Panc1 (cell line): ENCODE data around the gene DSCAM. TPM values are rescaled to one million over a fixed set of nuclear protein-coding genes. Genes with fewer than 3 reads are reported as not detected.

ENCODE experiments used
- ATAC-seq: fragments of 200-7000 bp; cut with Tn5 transposase; 2 replicates; pipeline ENCODE4 v1.9.1; 2020; ENCODE audit warnings: mild to moderate bottlenecking, moderate library complexity
- BruUV-seq: library from RNA; stranded (reverse); fragments of 400-500 nt; replicated peaks from 2 replicates; lab custom pipeline; 2021; lab: Mats Ljungman, UMichigan
- CTCF ChIA-PET: fragments of 300-600 bp; sonication (Branson Sonifier 250); formaldehyde crosslinking; loops from one replicate; lab custom pipeline; 2022; ENCODE audit warnings: antibody characterized with exemption; lab: Charles Lee
- POLR2A ChIA-PET: fragments of 300-600 bp; sonication (Branson Sonifier 250); formaldehyde crosslinking; loops from one replicate; lab custom pipeline; 2022; ENCODE audit warnings: antibody characterized with exemption; lab: Charles Lee
- DNase-seq: peaks from one replicate; pipeline ENCODE4 v3.0.0-alpha.2; 2010; ENCODE audit warnings: low read depth, low spot score
- H3K27ac ChIP-seq: 2 replicates; pipeline ENCODE4 v1.5.1; 2011; ENCODE audit warnings: mild to moderate bottlenecking, low read length, inconsistent platforms
- H3K27me3 ChIP-seq: fragments of 200-500 bp; sonication (Bioruptor generic); 2 replicates; pipeline ENCODE4 v1.6.0; 2014; ENCODE audit warnings: low read length, inconsistent platforms; ENCODE audit not compliant: control insufficient read depth, insufficient read depth
- H3K36me3 ChIP-seq: fragments of 200-500 bp; sonication (Bioruptor generic); 2 replicates; pipeline ENCODE4 v1.5.1; 2014; ENCODE audit warnings: inconsistent platforms, mild to moderate bottlenecking, low read length, moderate library complexity; ENCODE audit not compliant: control insufficient read depth, insufficient read depth
- H3K4me1 ChIP-seq: 2 replicates; pipeline ENCODE4 v1.5.1; 2011; ENCODE audit warnings: inconsistent platforms, mild to moderate bottlenecking, low read length, moderate library complexity; ENCODE audit not compliant: control insufficient read depth, insufficient read depth
- H3K4me3 ChIP-seq, 2 experiments: 2 replicates each; pipeline ENCODE4 v1.5.1; 2011 to 2012; ENCODE audit warnings: low read depth in 2 of 2, low read length in 2 of 2, mild to moderate bottlenecking in 2 of 2, inconsistent platforms in 1 of 2, moderate library complexity in 1 of 2
- H3K9me3 ChIP-seq: fragments of 200-500 bp; sonication (Bioruptor generic); 2 replicates; pipeline ENCODE4 v1.5.1; 2014; ENCODE audit warnings: low read depth, mild to moderate bottlenecking, inconsistent platforms, low read length, moderate library complexity; ENCODE audit not compliant: control insufficient read depth, insufficient read depth
- CTCF ChIP-seq: fragments of 450-650 bp; IDR thresholded peaks from 2 replicates; pipeline ENCODE4 v1.5.1; 2017; ENCODE audit warnings: mild to moderate bottlenecking
- POLR2AphosphoS5 ChIP-seq: IDR thresholded peaks from 2 replicates; pipeline ENCODE4 v1.6.1; 2012; ENCODE audit warnings: mild to moderate bottlenecking, low read depth, low read length, moderate library complexity
- SIN3A ChIP-seq: IDR thresholded peaks from 2 replicates; pipeline ENCODE4 v1.6.1; 2012; ENCODE audit warnings: low read depth, mild to moderate bottlenecking, low read length, moderate library complexity, borderline replicate concordance; ENCODE audit not compliant: insufficient read depth
- TCF7L2 ChIP-seq: IDR thresholded peaks from 2 replicates; pipeline ENCODE4 v1.6.1; 2011; ENCODE audit warnings: mild to moderate bottlenecking, low read depth, low read length, inconsistent platforms
- in situ Hi-C: cut with HindIII; loops from 2 replicates; pipeline ENCODE4 v1.10.0; 2016; ENCODE audit warnings: low sequenced_read_pairs, low pct_unique_long_range_greater_than_20kb
- intact Hi-C: fragments of 100-400 bp; cut with micrococcal nuclease; formaldehyde crosslinking; loops from one replicate; pipeline ENCODE4 v1.10.0; 2022; ENCODE audit not compliant: unreplicated experiment
- total RNA-seq: library from RNA; stranded (reverse); gene quantifications from one replicate; pipeline ENCODE4 v1.2.1, GENCODE V29; 2021; ENCODE audit not compliant: unreplicated experiment
- TF ChIP-seq, protein P1 (sequence below), 2 experiments: IDR thresholded peaks; 2 replicates each; pipeline ENCODE4 v1.6.1; 2011 to 2012; ENCODE audit warnings: low read depth in 2 of 2, control low read depth in 1 of 2, low read length in 1 of 2, mild to moderate bottlenecking in 1 of 2, moderate library complexity in 1 of 2; ENCODE audit not compliant: insufficient read depth in 1 of 2

The DSCAM gene
- total RNA-seq, 1 experiment from 2014 or later = not detected

GRCh38 chr21:40162075-40162474, 684.9 kb downstream of the DSCAM start:
- H3K9me3 ChIP-seq = no peaks in the 10 kb centered on the region
- ATAC-seq (no peak), DNase-seq (no peak)
- no peak overlapping the region for H3K4me3 ChIP-seq
- CTCF ChIA-PET = no interaction called here
- in situ Hi-C loops = no loop called here
- H3K27me3 ChIP-seq = peaks cover 2% of the 10 kb centered on the region; the same call in 1 of the 2 replicates
- TF ChIP-seq CTCF (no peak), POLR2AphosphoS5 (no peak), TCF7L2 (no peak), SIN3A (no peak)
- TF ChIP-seq, protein P1, sequence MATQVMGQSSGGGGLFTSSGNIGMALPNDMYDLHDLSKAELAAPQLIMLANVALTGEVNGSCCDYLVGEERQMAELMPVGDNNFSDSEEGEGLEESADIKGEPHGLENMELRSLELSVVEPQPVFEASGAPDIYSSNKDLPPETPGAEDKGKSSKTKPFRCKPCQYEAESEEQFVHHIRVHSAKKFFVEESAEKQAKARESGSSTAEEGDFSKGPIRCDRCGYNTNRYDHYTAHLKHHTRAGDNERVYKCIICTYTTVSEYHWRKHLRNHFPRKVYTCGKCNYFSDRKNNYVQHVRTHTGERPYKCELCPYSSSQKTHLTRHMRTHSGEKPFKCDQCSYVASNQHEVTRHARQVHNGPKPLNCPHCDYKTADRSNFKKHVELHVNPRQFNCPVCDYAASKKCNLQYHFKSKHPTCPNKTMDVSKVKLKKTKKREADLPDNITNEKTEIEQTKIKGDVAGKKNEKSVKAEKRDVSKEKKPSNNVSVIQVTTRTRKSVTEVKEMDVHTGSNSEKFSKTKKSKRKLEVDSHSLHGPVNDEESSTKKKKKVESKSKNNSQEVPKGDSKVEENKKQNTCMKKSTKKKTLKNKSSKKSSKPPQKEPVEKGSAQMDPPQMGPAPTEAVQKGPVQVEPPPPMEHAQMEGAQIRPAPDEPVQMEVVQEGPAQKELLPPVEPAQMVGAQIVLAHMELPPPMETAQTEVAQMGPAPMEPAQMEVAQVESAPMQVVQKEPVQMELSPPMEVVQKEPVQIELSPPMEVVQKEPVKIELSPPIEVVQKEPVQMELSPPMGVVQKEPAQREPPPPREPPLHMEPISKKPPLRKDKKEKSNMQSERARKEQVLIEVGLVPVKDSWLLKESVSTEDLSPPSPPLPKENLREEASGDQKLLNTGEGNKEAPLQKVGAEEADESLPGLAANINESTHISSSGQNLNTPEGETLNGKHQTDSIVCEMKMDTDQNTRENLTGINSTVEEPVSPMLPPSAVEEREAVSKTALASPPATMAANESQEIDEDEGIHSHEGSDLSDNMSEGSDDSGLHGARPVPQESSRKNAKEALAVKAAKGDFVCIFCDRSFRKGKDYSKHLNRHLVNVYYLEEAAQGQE (IDR thresholded peaks at IDR 0.05; ENCODE audit: insufficient read depth in 1 of 2, low read depth in 2 of 2, low read length in 1 of 2) = no peak
- no peaks in the 10 kb centered on the region for H3K36me3 ChIP-seq
- intact Hi-C loops = no loop called here
- BruUV-seq = no TSS peak
- no peak overlapping the region for H3K27ac ChIP-seq
- H3K4me1 ChIP-seq = no peaks in the 10 kb centered on the region
- POLR2A ChIA-PET = no interaction called here

DNA sequence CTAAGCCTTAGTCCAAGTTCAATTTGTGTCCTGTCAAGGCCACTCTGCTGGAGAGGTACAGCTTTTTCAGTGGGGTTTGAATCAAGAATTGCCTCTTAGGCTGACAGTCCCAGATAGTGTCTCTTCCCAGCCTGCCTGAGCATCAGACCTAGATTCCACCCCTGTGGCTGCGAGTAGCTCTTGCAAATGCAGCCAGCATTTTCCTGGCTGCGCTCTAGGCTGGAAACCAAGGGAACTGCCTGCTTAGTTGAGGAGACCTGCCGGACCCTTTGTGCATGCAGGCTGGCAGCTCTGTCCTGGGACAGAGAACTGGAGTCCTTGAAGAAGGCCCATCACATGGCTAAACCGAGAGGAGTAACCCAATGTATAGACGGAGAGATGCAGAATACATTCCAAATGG, 686.0 kb downstream of the DSCAM start:
- in situ Hi-C loops = no loop called here
- H3K4me1 ChIP-seq = no peaks in the 10 kb centered on the region
- no peak overlapping the region for H3K27ac ChIP-seq
- ChIA-PET POLR2A (no interaction called here), CTCF (no interaction called here)
- peaks cover 2% of the 10 kb centered on the region; the same call in 1 of the 2 replicates for H3K27me3 ChIP-seq
- ATAC-seq = no peak
- H3K36me3 ChIP-seq = no peaks in the 10 kb centered on the region
- no peak overlapping the region for H3K4me3 ChIP-seq
- no peaks in the 10 kb centered on the region for H3K9me3 ChIP-seq
- intact Hi-C loops = no loop called here
- no peak for DNase-seq
- no TSS peak for BruUV-seq
- TF ChIP-seq CTCF = no peak
